GM10266 (cell line): ENCODE measurements around the gene MYCBP2.

Experiments used
- DNase-seq: peaks from one replicate; pipeline ENCODE4 v3.0.0; 2012; ENCODE audit errors: extremely low spot score
- CTCF ChIP-seq: IDR thresholded peaks from 2 replicates; pipeline ENCODE4 v1.5.1; 2012; ENCODE audit warnings: mild to moderate bottlenecking, low read depth; ENCODE audit not compliant: control insufficient read depth, insufficient read depth; ENCODE audit errors: missing control alignments

Gene MYCBP2

GRCh38 chr13:77029436-77029835, 297.5 kb downstream of the MYCBP2 start:
- no peak for TF ChIP-seq CTCF
- no peak for DNase-seq

- TF ChIP-seq CTCF: no peak
- DNase-seq: no peak
Observed at GRCh38 chr13:77028202-77028601, 298.7 kb downstream of the MYCBP2 start.

- DNase-seq: peak; percentile 95
- no peak for TF ChIP-seq CTCF
Observed at GRCh38 chr13:77026861-77027621, 299.9 kb downstream of the MYCBP2 start, which contains the start of gene FBXL3. Gene FBXL3 (minus strand): TSS chr13:77027159. CDS start chr13:77021860, 5,299 bp downstream.

- DNase-seq: peak; percentile 81
Observed at GRCh38 chr13:77026255-77026860, 300.5 kb downstream of the MYCBP2 start.

GRCh38 chr13:77022341-77022740, 304.6 kb downstream of the MYCBP2 start:
- no peak for TF ChIP-seq CTCF
- DNase-seq: no peak

More at GRCh38 chr13:77026255-77026860, 300.5 kb downstream of the MYCBP2 start:
- TF ChIP-seq CTCF: peak; percentile 1

- no peak for DNase-seq
- TF ChIP-seq CTCF: no peak
Observed at GRCh38 chr13:77019756-77020155, 307.1 kb downstream of the MYCBP2 start.
